ENCODE measurements around the gene PLD4. TPM values are rescaled to one million over a fixed set of nuclear protein-coding genes. Genes with fewer than 3 reads are reported as not detected.
A peak's percentile ranks its signal among the peaks of the same experiment; 100 is the strongest.
"Not testable (repeated sequence)": the region's sequence is repeated elsewhere in the genome, so short reads cannot be mapped to it uniquely, and the experiment has no call there.

Gene PLD4
- total RNA-seq, 4 donors from 2014 or later = 1.7 to 4.1 TPM; not detected in 2

DNA sequence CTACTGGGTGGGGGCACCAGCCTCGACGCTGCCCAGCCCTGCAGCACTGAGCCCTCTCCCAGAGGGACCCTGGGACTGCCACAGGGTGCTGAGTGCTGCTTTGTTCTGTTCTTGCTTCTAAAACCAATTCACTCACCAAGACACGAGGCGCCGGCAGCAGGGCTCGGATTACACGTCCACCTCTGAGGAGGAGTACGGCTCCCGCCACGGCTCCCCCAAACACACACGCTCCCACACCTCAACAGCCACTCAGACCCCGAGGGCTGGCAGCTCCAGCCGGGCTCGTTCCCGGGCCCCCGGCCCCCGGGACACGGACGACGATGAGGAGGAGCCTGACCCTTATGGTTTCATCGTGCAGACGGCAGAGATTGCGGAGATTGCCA lies 35.3 kb upstream of the PLD4 start:
- no peak overlapping the region for H3K4me3 ChIP-seq
- H3K9me3 ChIP-seq = no peaks in the 10 kb centered on the region
- TF ChIP-seq CTCF (IDR thresholded peaks at IDR 0.05) (no peak), POLR2A (IDR thresholded peaks at IDR 0.05) (no peak)
- no peak overlapping the region for H3K27ac ChIP-seq
- peaks cover 0 to 10% (median 0%) of the 10 kb centered on the region in 4 donors for H3K4me1 ChIP-seq
- no peak for DNase-seq
- H3K27me3 ChIP-seq = no peaks in the 10 kb centered on the region
- H3K36me3 ChIP-seq = peaks cover 0 to 48% (median 0%) of the 10 kb centered on the region in 3 donors

GRCh38 chr14:104890292-104890691 lies 34.4 kb upstream of the PLD4 start:
- H3K9me3 ChIP-seq, H3K27me3 ChIP-seq, DNase-seq, H3K4me3 ChIP-seq, H3K27ac ChIP-seq: not testable (repeated sequence)
- peaks cover 0 to 10% (median 0%) of the 10 kb centered on the region in 4 donors for H3K4me1 ChIP-seq
- H3K36me3 ChIP-seq = peaks cover 0 to 55% (median 0%) of the 10 kb centered on the region in 3 donors

DNA sequence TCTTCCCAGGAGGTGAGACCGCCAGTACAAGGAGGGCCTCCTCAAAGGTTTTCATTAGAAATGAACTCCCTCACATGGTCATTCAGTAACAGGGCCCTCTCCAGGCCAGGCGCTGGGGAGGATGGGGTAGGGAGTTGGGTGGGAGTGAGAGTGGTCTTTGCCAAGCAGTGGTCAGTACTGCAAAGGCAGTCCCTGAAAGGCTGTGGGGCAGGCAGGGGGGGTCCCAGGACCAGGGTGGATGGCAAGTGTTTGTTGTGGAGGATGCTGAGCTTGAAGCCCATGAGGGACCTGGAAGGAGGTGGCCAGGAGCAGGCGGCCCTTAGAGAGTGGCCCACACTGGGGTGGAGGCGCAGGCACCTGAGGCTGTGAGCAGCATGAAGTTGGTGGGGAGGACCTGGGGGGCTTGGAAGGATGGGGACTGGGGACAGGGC lies 33.5 kb upstream of the PLD4 start:
- peaks cover 0 to 10% (median 0%) of the 10 kb centered on the region in 4 donors for H3K4me1 ChIP-seq
- no peaks in the 10 kb centered on the region for H3K9me3 ChIP-seq
- peak in 1 of 3 donors; percentile 43 for DNase-seq
- no peaks in the 10 kb centered on the region for H3K27me3 ChIP-seq
- H3K27ac ChIP-seq = no peak overlapping the region
- no peak for TF ChIP-seq CTCF (IDR thresholded peaks at IDR 0.05)
- TF ChIP-seq POLR2A (IDR thresholded peaks at IDR 0.05) = no peak
- peaks cover 0 to 50% (median 0%) of the 10 kb centered on the region in 3 donors for H3K36me3 ChIP-seq
- no peak overlapping the region for H3K4me3 ChIP-seq

- Histone ChIP-seq H3K9me3 (no peaks in the 10 kb centered on the region), H3K27ac (no peak overlapping the region), H3K4me1 (peaks cover 0 to 10% (median 0%) of the 10 kb centered on the region in 4 donors), H3K36me3 (peaks cover 0 to 42% (median 0%) of the 10 kb centered on the region in 3 donors), H3K27me3 (no peaks in the 10 kb centered on the region), H3K4me3 (no peak overlapping the region)
- no peak for TF ChIP-seq POLR2A (IDR thresholded peaks at IDR 0.05)
- TF ChIP-seq CTCF (IDR thresholded peaks at IDR 0.05) = no peak
- DNase-seq = peak in 2 of 3 donors; percentile 43 to 46
These were observed 32.8 kb upstream of the PLD4 start for GRCh38 chr14:104891664-104892530.

GRCh38 chr14:104892531-104893434 lies 31.9 kb upstream of the PLD4 start:
- Histone ChIP-seq H3K9me3 (no peaks in the 10 kb centered on the region), H3K4me3 (no peak overlapping the region), H3K27me3 (no peaks in the 10 kb centered on the region), H3K4me1 (peaks cover 0 to 10% (median 0%) of the 10 kb centered on the region in 4 donors), H3K36me3 (peaks cover 0 to 34% (median 0%) of the 10 kb centered on the region in 3 donors), H3K27ac (peak overlapping the region in 1 of 4 donors; percentile 9)
- DNase-seq = peak in 1 of 3 donors; percentile 41
- no peak for TF ChIP-seq POLR2A (IDR thresholded peaks at IDR 0.05)

DNA sequence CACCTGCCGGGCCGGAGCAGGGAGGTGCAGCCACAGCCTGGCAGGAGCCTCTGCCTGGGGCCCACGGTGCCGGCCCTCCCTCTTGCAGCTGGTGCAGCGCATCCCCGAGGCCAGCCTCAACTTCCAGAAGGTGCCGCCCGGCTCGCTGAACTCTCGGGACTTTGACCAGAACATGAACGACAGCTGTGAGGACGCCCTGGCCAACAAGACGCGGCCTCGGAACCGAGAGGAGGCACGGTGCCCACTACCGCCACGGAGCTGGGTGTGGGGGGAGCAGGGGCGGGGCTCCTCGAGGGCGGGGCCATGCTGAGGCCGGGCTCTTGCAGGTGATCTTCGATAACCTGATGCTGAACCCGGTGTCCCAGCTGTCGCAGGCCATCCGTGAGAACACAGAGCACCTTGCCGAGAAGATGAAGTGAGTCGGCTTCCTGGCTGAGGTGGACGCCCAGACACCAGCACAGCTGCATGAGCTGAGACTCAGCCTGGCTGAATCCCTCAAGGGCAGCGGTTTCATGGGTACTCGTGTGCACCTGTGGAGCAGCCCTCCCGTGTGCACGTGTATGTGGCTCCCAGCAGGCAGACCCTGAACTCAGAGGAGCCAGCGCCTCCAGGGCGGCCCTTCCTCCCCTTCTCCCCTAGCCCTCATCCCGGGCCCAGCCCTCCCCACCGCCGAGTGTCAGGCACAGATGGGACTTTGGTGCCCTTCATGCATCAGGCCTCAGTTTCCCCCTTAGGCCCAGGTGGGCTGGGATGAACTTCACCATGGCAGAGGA lies 31.1 kb upstream of the PLD4 start:
- peak overlapping the region in 2 of 4 donors; percentile 9 to 56 for H3K27ac ChIP-seq
- H3K4me1 ChIP-seq = peaks cover 0 to 10% (median 0%) of the 10 kb centered on the region in 4 donors
- TF ChIP-seq CTCF (IDR thresholded peaks at IDR 0.05) (no peak), POLR2A (IDR thresholded peaks at IDR 0.05) (no peak)
- H3K4me3 ChIP-seq = no peak overlapping the region
- no peaks in the 10 kb centered on the region for H3K27me3 ChIP-seq
- H3K36me3 ChIP-seq = peaks cover 0 to 25% (median 0%) of the 10 kb centered on the region in 3 donors
- DNase-seq = peak in 2 of 3 donors; percentile 74 to 81
- no peaks in the 10 kb centered on the region for H3K9me3 ChIP-seq

Data from Peyer's patch (tissue), 4 donors.